Keratinocyte (primary cell): Measurements from ENCODE around the gene FOXL3. TPM values are rescaled to one million over a fixed set of nuclear protein-coding genes. Genes with fewer than 3 reads are reported as not detected.

Experiments
- DNase-seq: peaks from one replicate; pipeline ENCODE4 v3.0.0-alpha.2; 2011; ENCODE audit warnings: low read depth, missing footprints, low spot score
- FAIRE-seq: peaks from 2 replicates; lab custom pipeline; 2011; peaks lifted over from hg19 to GRCh38; lab: Jason Lieb, UNC
- H2AFZ ChIP-seq: 2 replicates; pipeline ENCODE4 v1.6.0; 2012; ENCODE audit warnings: low read length, control low read depth, inconsistent platforms; ENCODE audit not compliant: control insufficient read depth
- H3K27ac ChIP-seq: 2 replicates; pipeline ENCODE4 v1.5.1; 2011; ENCODE audit warnings: low read length; ENCODE audit not compliant: control insufficient read depth, insufficient read depth
- H3K27me3 ChIP-seq: 3 replicates; pipeline ENCODE4 v1.6.0; 2011; ENCODE audit warnings: low read length; ENCODE audit not compliant: control insufficient read depth, insufficient read depth; ENCODE audit errors: extremely low read depth
- H3K36me3 ChIP-seq, 2 experiments: 2 replicates in 1 of 2; 3 replicates in 1 of 2; pipeline ENCODE4 v1.5.1; 2011; ENCODE audit warnings: low read length in 2 of 2, mild to moderate bottlenecking in 1 of 2; ENCODE audit not compliant: control insufficient read depth in 2 of 2, insufficient read depth in 2 of 2; ENCODE audit errors: extremely low read depth in 1 of 2
- H3K4me1 ChIP-seq: 3 replicates; pipeline ENCODE4 v1.5.1; 2011; ENCODE audit warnings: low read length; ENCODE audit not compliant: control insufficient read depth, insufficient read depth; ENCODE audit errors: extremely low read depth
- H3K4me2 ChIP-seq: 3 replicates; pipeline ENCODE4 v1.6.0; 2011; ENCODE audit warnings: low read depth, low read length; ENCODE audit not compliant: control insufficient read depth, insufficient read depth; ENCODE audit errors: extremely low read depth
- H3K4me3 ChIP-seq, 3 experiments: fragments of 200-600 bp in 1 of 3; sonication (generic) in 1 of 3; 2 replicates in 2 of 3; 3 replicates in 1 of 3; pipeline ENCODE4 v1.5.1; 2011 to 2016; ENCODE audit warnings: low read length in 3 of 3, mild to moderate bottlenecking in 3 of 3, control low read depth in 2 of 3, inconsistent platforms in 1 of 3, low read depth in 1 of 3, mixed read lengths in 1 of 3, mixed run types in 1 of 3, moderate library complexity in 1 of 3; ENCODE audit not compliant: control insufficient read depth in 2 of 3, insufficient read depth in 2 of 3; ENCODE audit errors: extremely low read depth in 1 of 3
- H3K79me2 ChIP-seq: 2 replicates; pipeline ENCODE4 v1.6.0; 2012; ENCODE audit warnings: low read length; ENCODE audit not compliant: control insufficient read depth, insufficient read depth
- H3K9ac ChIP-seq: 3 replicates; pipeline ENCODE4 v1.6.0; 2011; ENCODE audit warnings: low read length; ENCODE audit not compliant: control insufficient read depth, insufficient read depth; ENCODE audit errors: extremely low read depth
- H3K9me1 ChIP-seq: 3 replicates; pipeline ENCODE4 v1.6.0; 2011; ENCODE audit warnings: low read length; ENCODE audit not compliant: control insufficient read depth, insufficient read depth; ENCODE audit errors: extremely low read depth
- H3K9me3 ChIP-seq: 2 replicates; pipeline ENCODE4 v1.5.1; 2012; ENCODE audit warnings: low read depth, low read length; ENCODE audit not compliant: control insufficient read depth
- H4K20me1 ChIP-seq: 3 replicates; pipeline ENCODE4 v1.6.0; 2011; ENCODE audit warnings: low read length; ENCODE audit not compliant: control insufficient read depth, insufficient read depth; ENCODE audit errors: extremely low read depth
- EZH2 ChIP-seq: IDR thresholded peaks from one replicate; pipeline ENCODE4 v1.6.1; 2012; ENCODE audit warnings: inconsistent platforms, mild to moderate bottlenecking, low read length, moderate library complexity
- dilution Hi-C: fragments of 300-500 bp; cut with MboI; formaldehyde crosslinking; loops from one replicate; pipeline ENCODE4 v1.7.0; 2020; ENCODE audit warnings: low sequenced_read_pairs; ENCODE audit not compliant: extremely low pct_ligation_motif_present
- polyA plus RNA-seq, 5 experiments: library from polyadenylated mRNA; depleted of rRNA in 3 of 5; stranded (reverse) in 3 of 5; stranded (forward) in 1 of 5; unstranded in 1 of 5; fragments of >200 nt; gene quantifications; 1 replicate in 1 of 5; 2 replicates in 3 of 5; 3 replicates in 1 of 5; pipeline versions ENCODE4 v1.2.1 to v1.2.3, GENCODE V29; 2011 to 2012; ENCODE audit warnings: missing spikeins in 2 of 5, low read depth in 1 of 5, low replicate concordance in 1 of 5
- TF ChIP-seq, protein P1 (sequence below), 3 experiments: IDR thresholded peaks in 1 of 3; conservative IDR thresholded peaks in 1 of 3; optimal IDR thresholded peaks in 1 of 3; 2 replicates in 2 of 3; 3 replicates in 1 of 3; pipeline versions ENCODE3 to v1.5.1; 2011; ENCODE audit warnings: low read length in 3 of 3, mild to moderate bottlenecking in 3 of 3, moderate library complexity in 2 of 3, control low read depth in 1 of 3, inconsistent platforms in 1 of 3; ENCODE audit not compliant: insufficient read depth in 2 of 3; ENCODE audit errors: extremely low read depth in 1 of 3

Gene FOXL3
- polyA plus RNA-seq, 1 donor (not counting 4 experiments of a cell fraction or from before 2014, with no cell fraction given) = not detected

DNA sequence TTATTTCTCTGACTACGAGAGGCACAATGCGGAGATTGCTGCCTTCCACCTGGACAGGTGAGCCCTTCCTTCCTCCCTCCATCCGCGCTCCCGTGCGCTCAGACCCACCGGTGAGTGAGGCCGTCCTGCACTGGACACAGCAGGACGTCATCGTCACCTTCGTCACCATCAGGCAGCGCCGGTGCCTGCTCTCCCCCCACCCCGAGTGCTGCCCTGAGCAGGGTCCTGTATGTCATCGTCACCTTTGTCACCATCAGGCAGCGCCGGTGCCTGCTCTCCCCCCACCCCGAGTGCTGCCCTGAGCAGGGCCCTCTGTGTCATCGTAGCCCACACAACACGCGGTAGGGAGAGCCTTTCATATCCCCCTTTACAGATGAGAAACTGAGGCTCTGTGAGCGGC lies 43.5 kb upstream of the FOXL3 start:
- DNase-seq (no peak), FAIRE-seq (no peak)
- dilution Hi-C loops = no loop called here
- no peak overlapping the region for H2AFZ ChIP-seq
- H3K9ac ChIP-seq = no peak overlapping the region
- H3K9me1 ChIP-seq = no peaks in the 10 kb centered on the region
- no peak overlapping the region for H3K4me2 ChIP-seq
- H3K4me1 ChIP-seq = peaks cover 1% of the 10 kb centered on the region
- H3K27ac ChIP-seq = no peak overlapping the region
- no peaks in the 10 kb centered on the region for H3K9me3 ChIP-seq
- H3K27me3 ChIP-seq = no peaks in the 10 kb centered on the region
- H3K4me3 ChIP-seq = no peak overlapping the region
- peaks cover 3% of the 10 kb centered on the region for H3K79me2 ChIP-seq
- H4K20me1 ChIP-seq = no peaks in the 10 kb centered on the region
- H3K36me3 ChIP-seq = peaks cover 0 to 3% of the 10 kb centered on the region in 2 experiments
- TF ChIP-seq EZH2 = no peak
- TF ChIP-seq, protein P1, sequence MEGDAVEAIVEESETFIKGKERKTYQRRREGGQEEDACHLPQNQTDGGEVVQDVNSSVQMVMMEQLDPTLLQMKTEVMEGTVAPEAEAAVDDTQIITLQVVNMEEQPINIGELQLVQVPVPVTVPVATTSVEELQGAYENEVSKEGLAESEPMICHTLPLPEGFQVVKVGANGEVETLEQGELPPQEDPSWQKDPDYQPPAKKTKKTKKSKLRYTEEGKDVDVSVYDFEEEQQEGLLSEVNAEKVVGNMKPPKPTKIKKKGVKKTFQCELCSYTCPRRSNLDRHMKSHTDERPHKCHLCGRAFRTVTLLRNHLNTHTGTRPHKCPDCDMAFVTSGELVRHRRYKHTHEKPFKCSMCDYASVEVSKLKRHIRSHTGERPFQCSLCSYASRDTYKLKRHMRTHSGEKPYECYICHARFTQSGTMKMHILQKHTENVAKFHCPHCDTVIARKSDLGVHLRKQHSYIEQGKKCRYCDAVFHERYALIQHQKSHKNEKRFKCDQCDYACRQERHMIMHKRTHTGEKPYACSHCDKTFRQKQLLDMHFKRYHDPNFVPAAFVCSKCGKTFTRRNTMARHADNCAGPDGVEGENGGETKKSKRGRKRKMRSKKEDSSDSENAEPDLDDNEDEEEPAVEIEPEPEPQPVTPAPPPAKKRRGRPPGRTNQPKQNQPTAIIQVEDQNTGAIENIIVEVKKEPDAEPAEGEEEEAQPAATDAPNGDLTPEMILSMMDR (optimal IDR thresholded peaks at IDR 0.05 in 1 of 3, IDR thresholded peaks at IDR 0.05 in 1 of 3, conservative IDR thresholded peaks at IDR 0.05 in 1 of 3; ENCODE audit: extremely low read depth in 1 of 3, insufficient read depth in 2 of 3, low read length in 3 of 3) = no peak

DNA sequence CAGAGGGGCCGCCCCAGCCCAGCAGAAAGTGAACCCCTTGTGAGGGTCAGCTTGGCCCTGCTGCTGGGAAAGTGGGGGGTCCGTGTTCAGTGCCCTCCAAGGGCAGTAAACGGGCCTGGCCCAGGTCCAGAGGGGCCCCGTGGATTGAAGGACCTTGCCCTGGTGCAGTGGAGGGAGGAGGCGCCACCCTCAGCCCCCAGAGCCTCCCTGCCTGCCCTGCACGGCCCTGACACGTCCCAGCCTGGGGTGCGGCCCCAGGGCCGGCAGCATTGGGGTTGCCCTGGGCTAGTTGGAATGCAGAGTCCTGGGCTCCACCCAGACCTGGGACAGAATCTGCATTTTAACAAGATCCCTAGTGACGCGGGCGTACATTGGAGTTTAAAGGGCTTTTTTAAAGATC lies 42.8 kb upstream of the FOXL3 start:
- no peak for DNase-seq
- Histone ChIP-seq H3K79me2 (no peaks in the 10 kb centered on the region), H3K4me2 (no peak overlapping the region), H2AFZ (no peak overlapping the region), H3K27me3 (no peaks in the 10 kb centered on the region), H3K9ac (no peak overlapping the region), H3K4me3 (no peak overlapping the region), H3K9me3 (no peaks in the 10 kb centered on the region), H3K27ac (no peak overlapping the region), H3K4me1 (no peaks in the 10 kb centered on the region), H3K9me1 (no peaks in the 10 kb centered on the region), H3K36me3 (peaks cover 0 to 4% of the 10 kb centered on the region in 2 experiments), H4K20me1 (no peaks in the 10 kb centered on the region)
- no peak for TF ChIP-seq EZH2
- TF ChIP-seq, protein P1 (optimal IDR thresholded peaks at IDR 0.05 in 1 of 3, IDR thresholded peaks at IDR 0.05 in 1 of 3, conservative IDR thresholded peaks at IDR 0.05 in 1 of 3; ENCODE audit: extremely low read depth in 1 of 3, insufficient read depth in 2 of 3, low read length in 3 of 3) = no peak
- FAIRE-seq = no peak
- dilution Hi-C loops = no loop called here
